ENCODE measurements around the gene SLC35C1.

The SLC35C1 gene

GRCh38 chr11:45772449-45772774 is 32.5 kb upstream of the SLC35C1 start:
- Histone ChIP-seq H3K4me1 (peaks cover 4% of the 10 kb centered on the region; the same call in 1 of the 2 replicates), H3K27me3 (ENCODE audit: low read depth) (peaks cover 4% of the 10 kb centered on the region; the same call in 1 of the 2 replicates), H3K9me3 (no peaks in the 10 kb centered on the region), H3K4me3 (no peak overlapping the region), H3K36me3 (replicated peaks) (no peaks in the 10 kb centered on the region)
- in situ Hi-C loops (cut with MboI; ENCODE audit: low sequenced_read_pairs): loop anchor here (10.0 to 25.0 kb wide), 3 partner anchors 408 to 835 kb away; partner anchors contain the start of gene PRDM11
- DNase-seq (ENCODE audit: low spot score in 2 of 2): no peak

GRCh38 chr11:45772986-45773785 is 31.8 kb upstream of the SLC35C1 start:
- in situ Hi-C loops (cut with MboI; ENCODE audit: low sequenced_read_pairs): loop anchor here (10.0 to 25.0 kb wide), 3 partner anchors 408 to 836 kb away; partner anchors contain the start of gene PRDM11

GRCh38 chr11:45773786-45774655 is 30.9 kb upstream of the SLC35C1 start:
- H3K9me3 ChIP-seq: no peaks in the 10 kb centered on the region

More at GRCh38 chr11:45772986-45773785, 31.8 kb upstream of the SLC35C1 start:
- Histone ChIP-seq H3K36me3 (replicated peaks) (no peaks in the 10 kb centered on the region), H3K4me3 (no peak overlapping the region), H3K27me3 (ENCODE audit: low read depth) (peaks cover 4% of the 10 kb centered on the region; the same call in 1 of the 2 replicates), H3K9me3 (no peaks in the 10 kb centered on the region), H3K4me1 (peaks cover 4% of the 10 kb centered on the region; the same call in 1 of the 2 replicates)
- DNase-seq (ENCODE audit: low spot score in 2 of 2): no peak

GRCh38 chr11:45774786-45775185 is 30.2 kb upstream of the SLC35C1 start:
- no peaks in the 10 kb centered on the region for H3K9me3 ChIP-seq
- H3K27me3 ChIP-seq (ENCODE audit: low read depth): peaks cover 2% of the 10 kb centered on the region; the same call in 1 of the 2 replicates
- H3K36me3 ChIP-seq (replicated peaks): no peaks in the 10 kb centered on the region
- H3K4me3 ChIP-seq: no peak overlapping the region
- in situ Hi-C loops (cut with MboI; ENCODE audit: low sequenced_read_pairs): loop anchor here (10.0 to 25.0 kb wide), 3 partner anchors 410 to 837 kb away; partner anchors contain the start of gene PRDM11
- no peak for DNase-seq (ENCODE audit: low spot score in 2 of 2)
- peaks cover 4% of the 10 kb centered on the region; the same call in 1 of the 2 replicates for H3K4me1 ChIP-seq

More at GRCh38 chr11:45773786-45774655, 30.9 kb upstream of the SLC35C1 start:
- in situ Hi-C loops (cut with MboI; ENCODE audit: low sequenced_read_pairs): loop anchor here (10.0 to 25.0 kb wide), 3 partner anchors 409 to 837 kb away; partner anchors contain the start of gene PRDM11
- DNase-seq (ENCODE audit: low spot score in 2 of 2): no peak
- Histone ChIP-seq H3K4me1 (peaks cover 4% of the 10 kb centered on the region; the same call in 1 of the 2 replicates), H3K36me3 (replicated peaks) (no peaks in the 10 kb centered on the region), H3K27me3 (ENCODE audit: low read depth) (peaks cover 4% of the 10 kb centered on the region; the same call in 1 of the 2 replicates), H3K4me3 (no peak overlapping the region)

- no peak overlapping the region for H3K4me3 ChIP-seq
- in situ Hi-C loops (cut with MboI; ENCODE audit: low sequenced_read_pairs): loop anchor here (10.0 kb wide), 1 partner anchor 413 kb away; no protein-coding TSS in a partner anchor
- no peaks in the 10 kb centered on the region for H3K9me3 ChIP-seq
- no peaks in the 10 kb centered on the region for H3K36me3 ChIP-seq (replicated peaks)
- H3K4me1 ChIP-seq: no peaks in the 10 kb centered on the region
- peaks cover 3% of the 10 kb centered on the region; the same call in 1 of the 2 replicates for H3K27me3 ChIP-seq (ENCODE audit: low read depth)
- no peak for DNase-seq (ENCODE audit: low spot score in 2 of 2)
Observed at GRCh38 chr11:45777127-45777969, 27.6 kb upstream of the SLC35C1 start.

- H3K9me3 ChIP-seq: no peaks in the 10 kb centered on the region
- no peak for DNase-seq (ENCODE audit: low spot score in 2 of 2)
- in situ Hi-C loops (cut with MboI; ENCODE audit: low sequenced_read_pairs): loop anchor here (10.0 kb wide), 1 partner anchor 414 kb away; no protein-coding TSS in a partner anchor
- H3K4me3 ChIP-seq: no peak overlapping the region
- no peaks in the 10 kb centered on the region for H3K4me1 ChIP-seq
- H3K36me3 ChIP-seq (replicated peaks): no peaks in the 10 kb centered on the region
- H3K27me3 ChIP-seq (ENCODE audit: low read depth): peaks cover 3% of the 10 kb centered on the region; the same call in 1 of the 2 replicates
Observed at GRCh38 chr11:45778341-45778740, 26.6 kb upstream of the SLC35C1 start.

GRCh38 chr11:45779602-45780001 is 25.3 kb upstream of the SLC35C1 start:
- H3K36me3 ChIP-seq (replicated peaks): no peaks in the 10 kb centered on the region
- in situ Hi-C loops (cut with MboI; ENCODE audit: low sequenced_read_pairs): loop anchor here (10.0 kb wide), 1 partner anchor 415 kb away; no protein-coding TSS in a partner anchor
- H3K4me3 ChIP-seq: no peak overlapping the region

GRCh38 chr11:45786272-45786671 is 18.7 kb upstream of the SLC35C1 start:
- Histone ChIP-seq H3K4me1 (peaks cover 5% of the 10 kb centered on the region), H3K36me3 (replicated peaks) (no peaks in the 10 kb centered on the region), H3K27me3 (ENCODE audit: low read depth) (peaks cover 3% of the 10 kb centered on the region), H3K4me3 (no peak overlapping the region), H3K9me3 (no peaks in the 10 kb centered on the region; the same call in none of the 2 replicates)
- in situ Hi-C loops (cut with MboI; ENCODE audit: low sequenced_read_pairs): no loop called here
- DNase-seq (ENCODE audit: low spot score in 2 of 2): peak in 1 of 2 experiments; percentile 31

More at GRCh38 chr11:45779602-45780001, 25.3 kb upstream of the SLC35C1 start:
- DNase-seq (ENCODE audit: low spot score in 2 of 2): no peak
- no peaks in the 10 kb centered on the region for H3K9me3 ChIP-seq
- H3K27me3 ChIP-seq (ENCODE audit: low read depth): peaks cover 3% of the 10 kb centered on the region; the same call in 1 of the 2 replicates
- no peaks in the 10 kb centered on the region for H3K4me1 ChIP-seq

GRCh38 chr11:45788887-45789286 is 16.1 kb upstream of the SLC35C1 start:
- in situ Hi-C loops (cut with MboI; ENCODE audit: low sequenced_read_pairs): no loop called here
- H3K27me3 ChIP-seq (ENCODE audit: low read depth): peaks cover 5% of the 10 kb centered on the region
- DNase-seq (ENCODE audit: low spot score in 2 of 2): no peak

GRCh38 chr11:45791524-45791923 is 13.4 kb upstream of the SLC35C1 start:
- H3K4me1 ChIP-seq: no peaks in the 10 kb centered on the region
- no peaks in the 10 kb centered on the region for H3K36me3 ChIP-seq (replicated peaks)
- DNase-seq (ENCODE audit: low spot score in 2 of 2): no peak
- in situ Hi-C loops (cut with MboI; ENCODE audit: low sequenced_read_pairs): no loop called here
- H3K9me3 ChIP-seq: no peaks in the 10 kb centered on the region; the same call in none of the 2 replicates
- H3K27me3 ChIP-seq (ENCODE audit: low read depth): peaks cover 5% of the 10 kb centered on the region; the same call in 1 of the 2 replicates
- H3K4me3 ChIP-seq: no peak overlapping the region

More at GRCh38 chr11:45788887-45789286, 16.1 kb upstream of the SLC35C1 start:
- peaks cover 5% of the 10 kb centered on the region for H3K4me1 ChIP-seq
- no peaks in the 10 kb centered on the region; the same call in none of the 2 replicates for H3K9me3 ChIP-seq
- H3K4me3 ChIP-seq: no peak overlapping the region
- no peaks in the 10 kb centered on the region for H3K36me3 ChIP-seq (replicated peaks)

GRCh38 chr11:45794169-45794568 is 10.8 kb upstream of the SLC35C1 start:
- in situ Hi-C loops (cut with MboI; ENCODE audit: low sequenced_read_pairs): no loop called here
- H3K4me1 ChIP-seq: no peaks in the 10 kb centered on the region
- no peaks in the 10 kb centered on the region for H3K9me3 ChIP-seq
- DNase-seq (ENCODE audit: low spot score in 2 of 2): no peak
- no peaks in the 10 kb centered on the region for H3K36me3 ChIP-seq (replicated peaks)
- peaks cover 5% of the 10 kb centered on the region; the same call in 1 of the 2 replicates for H3K27me3 ChIP-seq (ENCODE audit: low read depth)
- H3K4me3 ChIP-seq: no peak overlapping the region

- H3K4me1 ChIP-seq: no peaks in the 10 kb centered on the region
- peaks cover 5% of the 10 kb centered on the region; the same call in 1 of the 2 replicates for H3K27me3 ChIP-seq (ENCODE audit: low read depth)
- H3K4me3 ChIP-seq: no peak overlapping the region
- H3K9me3 ChIP-seq: no peaks in the 10 kb centered on the region
- DNase-seq (ENCODE audit: low spot score in 2 of 2): no peak
- in situ Hi-C loops (cut with MboI; ENCODE audit: low sequenced_read_pairs): no loop called here
- no peaks in the 10 kb centered on the region for H3K36me3 ChIP-seq (replicated peaks)
Observed at GRCh38 chr11:45795379-45795778, 9.6 kb upstream of the SLC35C1 start.

Data from HAP-1 (cell line).